ENCODE measurements around the gene NOTO.

DNA sequence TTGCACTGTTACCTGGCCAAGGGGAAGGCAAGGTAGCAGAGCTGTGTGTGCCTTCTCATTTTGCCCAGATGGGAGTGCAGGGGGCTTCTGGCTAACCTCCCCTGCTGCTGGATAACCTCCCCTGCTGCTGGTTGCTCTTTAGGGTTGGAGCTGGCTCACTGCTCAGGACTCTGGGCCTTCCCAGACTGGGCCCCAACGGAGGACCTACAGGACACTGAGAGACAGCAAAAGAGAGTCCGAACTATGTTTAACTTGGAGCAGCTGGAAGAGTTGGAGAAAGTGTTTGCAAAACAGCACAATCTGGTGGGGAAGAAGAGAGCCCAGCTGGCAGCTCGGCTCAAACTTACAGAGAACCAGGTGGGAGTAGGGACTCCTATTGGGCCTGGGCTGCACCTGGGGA is 5.9 kb downstream of the NOTO start:
- TF ChIP-seq, protein P1, sequence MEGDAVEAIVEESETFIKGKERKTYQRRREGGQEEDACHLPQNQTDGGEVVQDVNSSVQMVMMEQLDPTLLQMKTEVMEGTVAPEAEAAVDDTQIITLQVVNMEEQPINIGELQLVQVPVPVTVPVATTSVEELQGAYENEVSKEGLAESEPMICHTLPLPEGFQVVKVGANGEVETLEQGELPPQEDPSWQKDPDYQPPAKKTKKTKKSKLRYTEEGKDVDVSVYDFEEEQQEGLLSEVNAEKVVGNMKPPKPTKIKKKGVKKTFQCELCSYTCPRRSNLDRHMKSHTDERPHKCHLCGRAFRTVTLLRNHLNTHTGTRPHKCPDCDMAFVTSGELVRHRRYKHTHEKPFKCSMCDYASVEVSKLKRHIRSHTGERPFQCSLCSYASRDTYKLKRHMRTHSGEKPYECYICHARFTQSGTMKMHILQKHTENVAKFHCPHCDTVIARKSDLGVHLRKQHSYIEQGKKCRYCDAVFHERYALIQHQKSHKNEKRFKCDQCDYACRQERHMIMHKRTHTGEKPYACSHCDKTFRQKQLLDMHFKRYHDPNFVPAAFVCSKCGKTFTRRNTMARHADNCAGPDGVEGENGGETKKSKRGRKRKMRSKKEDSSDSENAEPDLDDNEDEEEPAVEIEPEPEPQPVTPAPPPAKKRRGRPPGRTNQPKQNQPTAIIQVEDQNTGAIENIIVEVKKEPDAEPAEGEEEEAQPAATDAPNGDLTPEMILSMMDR (IDR thresholded peaks at IDR 0.05; ENCODE audit: poor library complexity, severe bottlenecking) = no peak
- TF ChIP-seq, protein P2, sequence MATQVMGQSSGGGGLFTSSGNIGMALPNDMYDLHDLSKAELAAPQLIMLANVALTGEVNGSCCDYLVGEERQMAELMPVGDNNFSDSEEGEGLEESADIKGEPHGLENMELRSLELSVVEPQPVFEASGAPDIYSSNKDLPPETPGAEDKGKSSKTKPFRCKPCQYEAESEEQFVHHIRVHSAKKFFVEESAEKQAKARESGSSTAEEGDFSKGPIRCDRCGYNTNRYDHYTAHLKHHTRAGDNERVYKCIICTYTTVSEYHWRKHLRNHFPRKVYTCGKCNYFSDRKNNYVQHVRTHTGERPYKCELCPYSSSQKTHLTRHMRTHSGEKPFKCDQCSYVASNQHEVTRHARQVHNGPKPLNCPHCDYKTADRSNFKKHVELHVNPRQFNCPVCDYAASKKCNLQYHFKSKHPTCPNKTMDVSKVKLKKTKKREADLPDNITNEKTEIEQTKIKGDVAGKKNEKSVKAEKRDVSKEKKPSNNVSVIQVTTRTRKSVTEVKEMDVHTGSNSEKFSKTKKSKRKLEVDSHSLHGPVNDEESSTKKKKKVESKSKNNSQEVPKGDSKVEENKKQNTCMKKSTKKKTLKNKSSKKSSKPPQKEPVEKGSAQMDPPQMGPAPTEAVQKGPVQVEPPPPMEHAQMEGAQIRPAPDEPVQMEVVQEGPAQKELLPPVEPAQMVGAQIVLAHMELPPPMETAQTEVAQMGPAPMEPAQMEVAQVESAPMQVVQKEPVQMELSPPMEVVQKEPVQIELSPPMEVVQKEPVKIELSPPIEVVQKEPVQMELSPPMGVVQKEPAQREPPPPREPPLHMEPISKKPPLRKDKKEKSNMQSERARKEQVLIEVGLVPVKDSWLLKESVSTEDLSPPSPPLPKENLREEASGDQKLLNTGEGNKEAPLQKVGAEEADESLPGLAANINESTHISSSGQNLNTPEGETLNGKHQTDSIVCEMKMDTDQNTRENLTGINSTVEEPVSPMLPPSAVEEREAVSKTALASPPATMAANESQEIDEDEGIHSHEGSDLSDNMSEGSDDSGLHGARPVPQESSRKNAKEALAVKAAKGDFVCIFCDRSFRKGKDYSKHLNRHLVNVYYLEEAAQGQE (IDR thresholded peaks at IDR 0.05; ENCODE audit: borderline replicate concordance) = no peak
- TF ChIP-seq EP300 (conservative IDR thresholded peaks at IDR 0.05; ENCODE audit: poor library complexity, severe bottlenecking) (no peak), SMC3 (conservative IDR thresholded peaks at IDR 0.05; ENCODE audit: poor library complexity) (no peak), RAD21 (conservative IDR thresholded peaks at IDR 0.05) (no peak), POLR2AphosphoS5 (IDR thresholded peaks at IDR 0.05) (no peak), EZH2 (IDR thresholded peaks at IDR 0.05; ENCODE audit: borderline replicate concordance, insufficient read depth, low read length, poor library complexity, severe bottlenecking) (no peak), TAF1 (IDR thresholded peaks at IDR 0.05; ENCODE audit: low read depth) (no peak)
